IMR-90 (cell line): ENCODE results near the gene CDH23. TPM values are rescaled to one million over a fixed set of nuclear protein-coding genes. Genes with fewer than 3 reads are reported as not detected.

Experiments used
- ATAC-seq: fragments of 200-7000 bp; cut with Tn5 transposase; 2 replicates; pipeline ENCODE4 v1.9.1; 2020; ENCODE audit warnings: low read depth, mild to moderate bottlenecking, moderate library complexity
- BruUV-seq: library from RNA; stranded (reverse); fragments of 400-500 nt; replicated peaks from 2 replicates; lab custom pipeline; 2021; lab: Mats Ljungman, UMichigan
- CTCF ChIA-PET: fragments of 300-600 bp; formaldehyde crosslinking; extraction: SDS; loops from one replicate; lab custom pipeline; 2021; ENCODE audit warnings: antibody characterized with exemption; lab: Yijun Ruan, JAX
- POLR2A ChIA-PET: fragments of 300-600 bp; sonication (Branson Sonifier 250); formaldehyde crosslinking; loops from one replicate; lab custom pipeline; 2022; ENCODE audit warnings: antibody characterized with exemption; ENCODE audit not compliant: unreplicated experiment; lab: Charles Lee
- DNase-seq: peaks from one replicate; pipeline ENCODE4 v3.0.0; 2013
- H2AFZ ChIP-seq: replicated peaks from 2 replicates; pipeline ENCODE3; 2013; ENCODE audit warnings: low read length, mild to moderate bottlenecking; ENCODE audit not compliant: poor library complexity
- H2AK5ac ChIP-seq: 2 replicates; pipeline ENCODE4 v1.6.1; 2013; ENCODE audit warnings: low read depth, low read length, inconsistent platforms
- H2AK9ac ChIP-seq: replicated peaks from 2 replicates; pipeline ENCODE3; 2013; ENCODE audit warnings: mild to moderate bottlenecking, low read depth, low read length, moderate library complexity; ENCODE audit not compliant: poor library complexity
- H2BK120ac ChIP-seq: 2 replicates; pipeline ENCODE4 v1.6.1; 2013; ENCODE audit warnings: low read depth, low read length, inconsistent platforms
- H2BK15ac ChIP-seq: 3 replicates; pipeline ENCODE4 v1.6.1; 2013; ENCODE audit warnings: low read depth, low read length, inconsistent platforms
- H2BK20ac ChIP-seq: 2 replicates; pipeline ENCODE4 v1.6.1; 2013; ENCODE audit warnings: low read depth, mild to moderate bottlenecking, inconsistent platforms, low read length, moderate library complexity
- H2BK5ac ChIP-seq: 2 replicates; pipeline ENCODE4 v1.6.1; 2013; ENCODE audit warnings: mild to moderate bottlenecking, low read depth, low read length, inconsistent platforms; ENCODE audit not compliant: poor library complexity, severe bottlenecking
- H3K14ac ChIP-seq: replicated peaks from 2 replicates; pipeline ENCODE4 v1.6.1; 2013; ENCODE audit warnings: low read depth, low read length, inconsistent platforms
- H3K18ac ChIP-seq: 2 replicates; pipeline ENCODE4 v1.6.1; 2013; ENCODE audit warnings: low read depth, low read length, control low read depth
- H3K23ac ChIP-seq: 2 replicates; pipeline ENCODE4 v1.6.1; 2013; ENCODE audit warnings: low read depth, low read length, inconsistent platforms
- H3K27ac ChIP-seq: 2 replicates; pipeline ENCODE4 v1.5.1; 2013; ENCODE audit warnings: mild to moderate bottlenecking, control low read depth, low read length; ENCODE audit not compliant: insufficient read depth
- H3K27me3 ChIP-seq: 2 replicates; pipeline ENCODE4 v1.6.1; 2013; ENCODE audit warnings: low read length; ENCODE audit not compliant: control insufficient read depth, insufficient read depth
- H3K36me3 ChIP-seq: 2 replicates; pipeline ENCODE4 v1.6.1; 2013; ENCODE audit warnings: low read length, mixed read lengths; ENCODE audit not compliant: control insufficient read depth, insufficient read depth
- H3K4ac ChIP-seq: 2 replicates; pipeline ENCODE4 v1.6.1; 2013; ENCODE audit warnings: low read depth, low read length, inconsistent platforms
- H3K4me1 ChIP-seq: 2 replicates; pipeline ENCODE4 v1.6.1; 2013; ENCODE audit warnings: low read length, mixed read lengths; ENCODE audit not compliant: control insufficient read depth, insufficient read depth
- H3K4me2 ChIP-seq: 2 replicates; pipeline ENCODE4 v1.6.1; 2013; ENCODE audit warnings: low read depth, mild to moderate bottlenecking, control low read depth, low read length, moderate library complexity
- H3K4me3 ChIP-seq: 2 replicates; pipeline ENCODE4 v1.5.1; 2013; ENCODE audit warnings: low read depth, mild to moderate bottlenecking, control low read depth, low read length, moderate library complexity; ENCODE audit not compliant: insufficient read depth
- H3K56ac ChIP-seq: 2 replicates; pipeline ENCODE4 v1.6.1; 2013; ENCODE audit warnings: low read length, inconsistent platforms; ENCODE audit not compliant: insufficient read depth; ENCODE audit errors: extremely low read depth
- H3K79me1 ChIP-seq, 2 experiments: 2 replicates each; pipeline ENCODE4 v1.6.1; 2013; ENCODE audit warnings: low read length in 2 of 2, inconsistent platforms in 1 of 2, low read depth in 1 of 2
- H3K9ac ChIP-seq: 2 replicates; pipeline ENCODE4 v1.6.1; 2013; ENCODE audit warnings: low read depth, low read length, control low read depth
- H3K9me1 ChIP-seq: 2 replicates; pipeline ENCODE4 v1.6.1; 2013; ENCODE audit warnings: low read length, inconsistent platforms; ENCODE audit not compliant: insufficient read depth
- H3K9me3 ChIP-seq: 2 replicates; pipeline ENCODE4 v1.6.1; 2013; ENCODE audit warnings: low read length; ENCODE audit not compliant: control insufficient read depth, insufficient read depth
- H4K20me1 ChIP-seq: 2 replicates; pipeline ENCODE4 v1.6.1; 2013; ENCODE audit warnings: low read length, inconsistent platforms; ENCODE audit not compliant: insufficient read depth
- H4K5ac ChIP-seq: 2 replicates; pipeline ENCODE4 v1.6.1; 2013; ENCODE audit warnings: mild to moderate bottlenecking, low read depth, low read length, control low read depth
- H4K8ac ChIP-seq, 2 experiments: 2 replicates each; pipeline ENCODE4 v1.6.1; 2013; ENCODE audit warnings: low read depth in 2 of 2, low read length in 2 of 2, control low read depth in 1 of 2, inconsistent platforms in 1 of 2
- H4K91ac ChIP-seq: 2 replicates; pipeline ENCODE4 v1.6.1; 2013; ENCODE audit warnings: low read depth, low read length, inconsistent platforms; ENCODE audit not compliant: insufficient read depth
- BHLHE40 ChIP-seq: fragments of 150-350 bp; IDR thresholded peaks from 2 replicates; pipeline ENCODE4 v1.6.1; 2016; ENCODE audit warnings: mild to moderate bottlenecking, low read depth, low read length
- CEBPB ChIP-seq: IDR thresholded peaks from 2 replicates; pipeline ENCODE4 v1.6.1; 2012; ENCODE audit warnings: low read depth, low read length, improper control_type of control experiment
- CHD1 ChIP-seq: IDR thresholded peaks from 2 replicates; pipeline ENCODE4 v1.6.1; 2012; ENCODE audit warnings: low read depth, low read length, improper control_type of control experiment
- CTCF ChIP-seq: conservative IDR thresholded peaks from 2 replicates; pipeline ENCODE4 v1.5.1; 2012; ENCODE audit warnings: mild to moderate bottlenecking, low read depth, low read length, improper control_type of control experiment
- ELK1 ChIP-seq: fragments of 150-350 bp; IDR thresholded peaks from 2 replicates; pipeline ENCODE4 v1.6.1; 2016; ENCODE audit warnings: low read depth, mild to moderate bottlenecking, low read length, moderate library complexity, borderline replicate concordance
- FOS ChIP-seq: fragments of 150-350 bp; IDR thresholded peaks from 2 replicates; pipeline ENCODE4 v1.6.1; 2016; ENCODE audit warnings: low read depth, low read length
- MAFK ChIP-seq: IDR thresholded peaks from 2 replicates; pipeline ENCODE4 v1.6.1; 2012; ENCODE audit warnings: low read depth, low read length, improper control_type of control experiment
- MAZ ChIP-seq: IDR thresholded peaks from 2 replicates; pipeline ENCODE4 v1.6.1; 2012; ENCODE audit warnings: low read depth, mild to moderate bottlenecking, low read length, improper control_type of control experiment, moderate library complexity, borderline replicate concordance
- MXI1 ChIP-seq: IDR thresholded peaks from 2 replicates; pipeline ENCODE4 v1.6.1; 2012; ENCODE audit warnings: low read depth, mild to moderate bottlenecking, low read length, moderate library complexity, borderline replicate concordance
- NFE2L2 ChIP-seq: fragments of 150-350 bp; IDR thresholded peaks from 2 replicates; pipeline ENCODE4 v1.6.1; 2016; ENCODE audit warnings: low read depth, mild to moderate bottlenecking, low read length
- POLR2A ChIP-seq: IDR thresholded peaks from 2 replicates; pipeline ENCODE4 v1.6.1; 2012; ENCODE audit warnings: mild to moderate bottlenecking, low read depth, low read length
- RAD21 ChIP-seq: IDR thresholded peaks from 2 replicates; pipeline ENCODE4 v1.6.1; 2012; ENCODE audit warnings: low read length, improper control_type of control experiment
- RCOR1 ChIP-seq: IDR thresholded peaks from 2 replicates; pipeline ENCODE4 v1.6.1; 2012; ENCODE audit warnings: mild to moderate bottlenecking, low read length, improper control_type of control experiment; ENCODE audit not compliant: insufficient replicate concordance
- RFX5 ChIP-seq: IDR thresholded peaks from 2 replicates; pipeline ENCODE4 v1.8.0; 2012; ENCODE audit warnings: low read depth, mild to moderate bottlenecking, low read length, moderate library complexity
- SMC3 ChIP-seq: fragments of 150-350 bp; IDR thresholded peaks from 2 replicates; pipeline ENCODE4 v1.6.1; 2016; ENCODE audit warnings: low read depth, mild to moderate bottlenecking, antibody characterized with exemption, low read length, moderate library complexity
- USF2 ChIP-seq: fragments of 150-350 bp; IDR thresholded peaks from 2 replicates; pipeline ENCODE4 v1.6.1; 2017; ENCODE audit warnings: mild to moderate bottlenecking, antibody characterized with exemption, low read length, low read depth
- WGBS, 2 experiments: methylation state at CpG; one replicate each; pipeline versions ENCODE4 v1.1.5 to v1.1.7; 2013; ENCODE audit warnings: missing lambda C conversion rate in 2 of 2; ENCODE audit not compliant: insufficient read length in 1 of 2; ENCODE audit errors: extremely low coverage in 2 of 2; 5-methylcytosine and 5-hydroxymethylcytosine counted together
- dilution Hi-C: fragments of 300-500 bp; cut with HindIII; formaldehyde crosslinking; loops from one replicate; pipeline ENCODE4 v1.14.3; 2018; ENCODE audit warnings: low sequenced_read_pairs; ENCODE audit not compliant: unreplicated experiment
- in situ Hi-C: fragments of 300-500 bp; cut with MboI; formaldehyde crosslinking; loops from 3 replicates; pipeline ENCODE4 v1.14.3; 2019; ENCODE audit warnings: low sequenced_read_pairs, inconsistent platforms, mixed read lengths
- intact Hi-C: fragments of 100-400 bp; cut with micrococcal nuclease; formaldehyde crosslinking; loops from 2 replicates; pipeline ENCODE4 v1.10.0; 2022
- polyA plus RNA-seq, 3 experiments: library from polyadenylated mRNA; depleted of rRNA; stranded (reverse); fragments of >200 nt; gene quantifications; 2 replicates each; pipeline ENCODE4 v1.2.3, GENCODE V29; 2012; ENCODE audit warnings: low replicate concordance in 1 of 3
- total RNA-seq: library from RNA; depleted of rRNA; stranded (reverse); fragments of >200 nt; gene quantifications from 2 replicates; pipeline ENCODE4 v1.2.3, GENCODE V29; 2012

The CDH23 gene
- total and polyA plus RNA-seq, 2 of the 4 experiments (the other 2 are of a cell fraction), result under 0.01 to 0.03 TPM

- H3K9ac ChIP-seq, result no peak overlapping the region
- H4K20me1 ChIP-seq, result no peaks in the 10 kb centered on the region
- H2BK120ac ChIP-seq, result no peak overlapping the region
- H3K4ac ChIP-seq, result no peak overlapping the region
- H3K14ac ChIP-seq, result no peak overlapping the region
- in situ Hi-C loops (no loop called here), intact Hi-C loops (no loop called here), dilution Hi-C loops (no loop called here)
- BruUV-seq, result no TSS peak
- H2BK15ac ChIP-seq, result no peak overlapping the region
- no peak for ATAC-seq
- no peak overlapping the region for H3K4me2 ChIP-seq
- POLR2A ChIA-PET, result no interaction called here
- no peak overlapping the region for H2AK5ac ChIP-seq
- no peak overlapping the region for H2AFZ ChIP-seq
- H2BK20ac ChIP-seq, result no peak overlapping the region
- DNase-seq, result no peak
- no peak overlapping the region for H4K5ac ChIP-seq
- H3K27me3 ChIP-seq, result peaks cover 63% of the 10 kb centered on the region
- no peak overlapping the region for H2AK9ac ChIP-seq
- no peak overlapping the region for H2BK5ac ChIP-seq
- no peak overlapping the region for H3K27ac ChIP-seq
- H3K79me1 ChIP-seq, result no peaks in the 10 kb centered on the region
- no peaks in the 10 kb centered on the region for H3K36me3 ChIP-seq
- H3K56ac ChIP-seq, result no peak overlapping the region
- H3K4me1 ChIP-seq, result no peaks in the 10 kb centered on the region
- CTCF ChIA-PET, result no interaction called here
- no peak overlapping the region for H3K23ac ChIP-seq
- no peaks in the 10 kb centered on the region for H3K9me1 ChIP-seq
- no peak overlapping the region for H3K18ac ChIP-seq
- no peak overlapping the region for H4K91ac ChIP-seq
- WGBS, 2 experiments, result 92% methylated on average over 2 of the region's 6 CpGs; no CpG with 5 or more reads in 1 of the 2 experiments
- TF ChIP-seq CTCF (no peak), FOS (no peak), CEBPB (no peak), POLR2A (no peak), MAZ (no peak), RFX5 (no peak), MXI1 (no peak), SMC3 (no peak), CHD1 (no peak), USF2 (no peak), NFE2L2 (no peak), RCOR1 (no peak), BHLHE40 (no peak), RAD21 (no peak), ELK1 (no peak), MAFK (no peak)
- H4K8ac ChIP-seq, result no peak overlapping the region
- no peak overlapping the region for H3K4me3 ChIP-seq
- H3K9me3 ChIP-seq, result no peaks in the 10 kb centered on the region
Observed at GRCh38 chr10:71675295-71675970, 278.7 kb downstream of the CDH23 start.
